SH-SY5Y (cell line): ENCODE data around the gene TRPM2.

Experiments used
- GATA2 ChIP-seq: IDR thresholded peaks from 2 replicates; pipeline ENCODE4 v1.6.1; 2011; ENCODE audit warnings: mild to moderate bottlenecking, low read depth, low read length
- GATA3 ChIP-seq: IDR thresholded peaks from 2 replicates; pipeline ENCODE4 v1.6.1; 2011; ENCODE audit warnings: low read depth, mild to moderate bottlenecking, low read length, moderate library complexity

Gene TRPM2

DNA sequence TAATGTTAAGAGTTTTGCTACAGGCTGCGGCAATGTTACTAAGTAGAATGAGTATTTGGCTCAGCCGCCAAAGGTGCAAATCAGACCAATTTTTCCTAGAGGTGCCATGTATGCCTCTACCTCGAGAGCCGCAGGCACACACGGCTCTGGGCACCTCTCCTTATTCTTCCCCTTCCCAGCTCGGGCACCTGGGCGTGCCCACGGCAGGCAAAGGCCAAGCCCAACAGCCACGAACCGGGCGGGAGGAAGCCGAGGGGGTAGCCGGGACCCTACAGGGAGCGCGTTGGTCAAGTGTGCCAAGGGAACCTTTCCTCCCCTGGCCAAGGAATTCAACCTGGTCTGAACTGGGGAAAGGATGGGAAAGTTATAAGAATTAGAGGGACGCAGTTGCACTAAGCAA lies 132.9 kb downstream of the TRPM2 start:
- no peak for TF ChIP-seq GATA3

DNA sequence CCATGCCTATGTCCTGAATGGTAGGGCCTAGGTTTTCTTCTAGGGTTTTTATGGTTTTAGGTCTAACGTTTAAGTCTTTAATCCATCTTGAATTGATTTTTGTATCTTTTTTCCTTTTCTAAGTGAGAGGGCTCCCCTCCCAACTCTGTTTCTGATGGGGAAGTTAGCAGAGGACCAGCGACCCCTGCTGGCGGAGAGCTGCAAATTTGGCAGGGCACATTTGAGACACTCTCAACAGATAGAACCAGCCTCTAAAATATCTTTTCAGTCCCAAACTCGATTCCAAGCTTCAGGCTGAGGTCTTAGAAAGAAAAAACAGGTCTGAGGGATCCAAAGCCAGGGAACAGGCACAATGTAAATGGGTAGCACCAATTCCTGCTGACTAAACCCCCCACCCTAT lies 134.4 kb downstream of the TRPM2 start:
- TF ChIP-seq GATA2 = no peak
- no peak for TF ChIP-seq GATA3

DNA sequence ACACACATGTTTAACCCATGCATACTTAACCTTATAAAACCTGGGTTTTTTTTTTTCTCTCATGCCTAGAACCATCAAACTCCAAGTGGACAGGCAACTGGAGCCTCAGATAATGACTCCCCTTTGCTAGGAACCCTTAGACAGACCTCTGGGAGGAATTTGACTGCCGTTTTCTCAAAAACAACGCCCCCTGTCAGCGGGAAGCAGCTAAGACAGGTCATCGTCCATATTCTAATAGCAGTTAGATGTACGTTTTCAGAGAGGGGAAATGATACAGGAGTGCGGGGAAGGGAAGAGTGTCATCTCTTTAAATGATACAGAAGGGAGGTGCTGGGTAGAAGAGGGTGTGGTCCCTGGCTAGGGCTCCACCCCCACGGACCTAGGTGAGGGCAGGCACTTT lies 136.5 kb downstream of the TRPM2 start:
- TF ChIP-seq GATA3 (no peak), GATA2 (no peak)

DNA sequence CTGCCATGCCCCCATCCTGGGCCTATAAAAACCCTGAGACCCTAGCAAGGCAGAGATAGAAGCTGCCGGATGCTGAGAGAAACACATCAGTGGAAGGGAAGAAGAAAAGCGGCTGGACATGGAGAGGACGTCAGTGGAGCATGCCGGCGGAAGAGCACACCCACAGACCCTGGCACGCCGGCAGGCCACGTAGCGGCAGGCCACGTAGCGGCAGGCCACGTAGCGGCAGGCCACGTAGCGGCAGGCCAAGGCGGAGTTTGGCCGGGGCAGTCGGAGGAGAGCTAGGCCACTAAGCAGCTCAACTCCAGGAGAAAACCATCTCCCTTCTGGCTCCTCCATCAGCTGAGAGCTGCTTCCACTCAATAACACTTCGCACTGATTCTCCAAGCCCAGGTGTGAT lies 137.0 kb downstream of the TRPM2 start:
- no peak for TF ChIP-seq GATA3
- no peak for TF ChIP-seq GATA2

DNA sequence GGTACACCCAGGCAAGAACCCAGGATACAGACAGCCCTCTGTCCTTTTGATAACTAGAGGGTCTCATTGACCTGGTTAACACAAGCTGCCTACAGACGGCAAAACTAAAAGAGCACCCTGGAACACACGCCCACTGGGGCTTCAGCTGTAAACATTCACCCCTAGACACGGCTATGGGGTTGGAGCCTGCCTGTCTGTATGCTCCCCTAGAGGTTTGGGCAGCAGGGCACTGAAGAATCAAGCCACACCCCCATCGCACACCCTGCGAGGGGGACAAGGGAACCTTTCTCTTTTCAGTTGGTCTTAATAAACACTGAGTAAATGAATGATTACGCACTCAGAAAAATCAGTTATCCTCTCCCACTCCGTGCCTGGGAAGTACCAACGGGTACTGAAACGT lies 137.4 kb downstream of the TRPM2 start:
- no peak for TF ChIP-seq GATA2
- no peak for TF ChIP-seq GATA3
